ENCODE data around the gene GALR1.

DNA sequence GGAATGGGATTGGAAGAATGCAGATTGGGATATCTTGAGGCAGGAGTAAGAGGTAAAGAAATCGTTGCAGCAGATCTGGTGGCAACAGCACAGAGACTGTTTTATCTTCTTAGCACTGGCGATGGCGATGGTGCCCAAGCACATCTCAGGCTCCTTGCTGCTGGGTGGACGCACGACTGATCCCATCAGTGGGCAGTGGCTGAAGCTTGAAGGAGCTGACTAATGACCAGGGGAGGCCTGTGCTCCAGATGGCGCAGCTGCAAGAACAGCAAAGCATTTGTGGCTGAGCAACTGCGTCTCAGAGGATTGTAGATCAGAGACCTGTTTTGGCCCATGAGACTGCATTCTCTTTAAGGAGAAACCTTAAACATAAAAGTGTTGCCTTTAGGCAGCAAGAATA, 54.6 kb downstream of the GALR1 start:
- TF ChIP-seq, protein P1, sequence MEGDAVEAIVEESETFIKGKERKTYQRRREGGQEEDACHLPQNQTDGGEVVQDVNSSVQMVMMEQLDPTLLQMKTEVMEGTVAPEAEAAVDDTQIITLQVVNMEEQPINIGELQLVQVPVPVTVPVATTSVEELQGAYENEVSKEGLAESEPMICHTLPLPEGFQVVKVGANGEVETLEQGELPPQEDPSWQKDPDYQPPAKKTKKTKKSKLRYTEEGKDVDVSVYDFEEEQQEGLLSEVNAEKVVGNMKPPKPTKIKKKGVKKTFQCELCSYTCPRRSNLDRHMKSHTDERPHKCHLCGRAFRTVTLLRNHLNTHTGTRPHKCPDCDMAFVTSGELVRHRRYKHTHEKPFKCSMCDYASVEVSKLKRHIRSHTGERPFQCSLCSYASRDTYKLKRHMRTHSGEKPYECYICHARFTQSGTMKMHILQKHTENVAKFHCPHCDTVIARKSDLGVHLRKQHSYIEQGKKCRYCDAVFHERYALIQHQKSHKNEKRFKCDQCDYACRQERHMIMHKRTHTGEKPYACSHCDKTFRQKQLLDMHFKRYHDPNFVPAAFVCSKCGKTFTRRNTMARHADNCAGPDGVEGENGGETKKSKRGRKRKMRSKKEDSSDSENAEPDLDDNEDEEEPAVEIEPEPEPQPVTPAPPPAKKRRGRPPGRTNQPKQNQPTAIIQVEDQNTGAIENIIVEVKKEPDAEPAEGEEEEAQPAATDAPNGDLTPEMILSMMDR (IDR thresholded peaks at IDR 0.05): no peak
- no peak for TF ChIP-seq POLR2A (IDR thresholded peaks at IDR 0.05)

Data from Peyer's patch (tissue), 4 donors.